Endothelial cell (in vitro differentiated cells): ENCODE measurements around the gene FERMT3. TPM values are rescaled to one million over a fixed set of nuclear protein-coding genes. Genes with fewer than 3 reads are reported as not detected.

Experiments used
- DNase-seq: peaks from one replicate; pipeline ENCODE4 v3.0.0; 2021; ENCODE audit warnings: low spot score
- H3K27ac Mint-ChIP-seq: one replicate; pipeline ENCODE4 v1.8.0; 2021; ENCODE audit warnings: mixed read lengths, inconsistent platforms; ENCODE audit not compliant: unreplicated experiment
- H3K27me3 Mint-ChIP-seq: one replicate; pipeline ENCODE4 v1.8.0; 2021; ENCODE audit warnings: mild to moderate bottlenecking, moderate library complexity, mixed read lengths, inconsistent platforms; ENCODE audit not compliant: unreplicated experiment
- H3K36me3 Mint-ChIP-seq: one replicate; pipeline ENCODE4 v1.8.0; 2021; ENCODE audit warnings: mild to moderate bottlenecking, low read depth, mixed read lengths, inconsistent platforms; ENCODE audit not compliant: unreplicated experiment
- H3K4me1 Mint-ChIP-seq: one replicate; pipeline ENCODE4 v1.8.0; 2021; ENCODE audit warnings: mild to moderate bottlenecking, mixed read lengths, inconsistent platforms; ENCODE audit not compliant: unreplicated experiment
- H3K4me3 Mint-ChIP-seq: one replicate; pipeline ENCODE4 v1.8.0; 2021; ENCODE audit warnings: mild to moderate bottlenecking, mixed read lengths, inconsistent platforms; ENCODE audit not compliant: unreplicated experiment
- H3K9me3 Mint-ChIP-seq: one replicate; pipeline ENCODE4 v1.8.0; 2021; ENCODE audit warnings: mixed read lengths, inconsistent platforms; ENCODE audit not compliant: unreplicated experiment
- total RNA-seq: library from RNA; stranded (reverse); fragmentation: NEBNext Ultra II Directional; extraction: Animal tissue kit (Norgen Biotek cat#: 25700); gene quantifications from one replicate; pipeline ENCODE4 v1.2.1, GENCODE V29; 2021; ENCODE audit not compliant: unreplicated experiment
- TF ChIP-seq, protein P1 (sequence below): fragments of 200-600 bp; sonication (generic); IDR thresholded peaks from one replicate; pipeline ENCODE4 v1.5.0; 2021; ENCODE audit warnings: antibody characterized with exemption; ENCODE audit not compliant: unreplicated experiment

Gene FERMT3
- total RNA-seq, 1 donor from 2014 or later, result 6.2 TPM

DNA sequence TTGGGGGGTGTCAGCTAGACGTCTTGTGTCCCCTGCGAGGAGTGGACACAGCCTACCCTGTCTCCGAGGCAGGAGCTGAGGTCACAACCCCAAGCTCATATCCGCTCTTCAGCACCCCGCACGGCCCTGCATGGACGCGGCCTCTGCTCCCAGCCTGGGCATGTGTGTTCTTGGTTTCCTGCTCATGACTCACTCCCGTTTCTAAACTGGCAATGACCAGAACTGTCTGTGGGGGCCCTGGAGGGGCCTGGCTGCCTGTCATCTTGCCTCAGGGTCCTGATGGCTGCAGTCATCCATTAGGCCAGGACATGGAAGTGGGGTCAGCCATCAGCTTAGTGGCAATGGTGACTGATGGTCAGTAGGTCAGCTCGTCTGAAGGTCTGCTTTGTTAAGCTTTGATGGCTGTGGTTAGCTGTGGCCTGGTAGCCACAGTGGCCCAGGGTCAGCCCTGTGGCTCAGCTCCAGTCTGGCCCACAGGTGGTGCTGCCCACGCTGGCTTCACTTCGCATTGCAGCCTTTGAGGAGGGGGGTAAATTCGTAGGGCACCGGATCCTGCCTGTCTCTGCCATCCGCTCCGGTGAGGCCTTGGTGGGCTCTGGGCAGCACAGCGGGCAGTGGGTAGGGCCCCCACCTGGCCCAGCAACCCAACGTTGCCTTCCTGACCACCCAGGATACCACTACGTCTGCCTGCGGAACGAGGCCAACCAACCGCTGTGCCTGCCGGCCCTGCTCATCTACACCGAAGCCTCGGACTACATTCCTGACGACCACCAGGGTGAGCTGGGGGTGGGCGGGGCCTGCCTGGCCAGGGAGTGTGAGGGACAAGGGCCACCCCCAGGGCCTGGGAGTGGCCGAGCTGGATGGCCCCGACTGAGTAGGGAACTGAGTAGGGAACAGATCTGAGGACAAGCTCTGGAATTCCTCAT, 56.8 kb downstream of the FERMT3 start:
- no peak for DNase-seq
- no peak overlapping the region for H3K4me3 Mint-ChIP-seq
- H3K9me3 Mint-ChIP-seq, result no peaks in the 10 kb centered on the region
- peaks cover 11% of the 10 kb centered on the region for H3K4me1 Mint-ChIP-seq
- H3K27me3 Mint-ChIP-seq, result peaks cover 22% of the 10 kb centered on the region
- H3K36me3 Mint-ChIP-seq, result peaks cover 30% of the 10 kb centered on the region
- H3K27ac Mint-ChIP-seq, result no peak overlapping the region
- TF ChIP-seq, protein P1, sequence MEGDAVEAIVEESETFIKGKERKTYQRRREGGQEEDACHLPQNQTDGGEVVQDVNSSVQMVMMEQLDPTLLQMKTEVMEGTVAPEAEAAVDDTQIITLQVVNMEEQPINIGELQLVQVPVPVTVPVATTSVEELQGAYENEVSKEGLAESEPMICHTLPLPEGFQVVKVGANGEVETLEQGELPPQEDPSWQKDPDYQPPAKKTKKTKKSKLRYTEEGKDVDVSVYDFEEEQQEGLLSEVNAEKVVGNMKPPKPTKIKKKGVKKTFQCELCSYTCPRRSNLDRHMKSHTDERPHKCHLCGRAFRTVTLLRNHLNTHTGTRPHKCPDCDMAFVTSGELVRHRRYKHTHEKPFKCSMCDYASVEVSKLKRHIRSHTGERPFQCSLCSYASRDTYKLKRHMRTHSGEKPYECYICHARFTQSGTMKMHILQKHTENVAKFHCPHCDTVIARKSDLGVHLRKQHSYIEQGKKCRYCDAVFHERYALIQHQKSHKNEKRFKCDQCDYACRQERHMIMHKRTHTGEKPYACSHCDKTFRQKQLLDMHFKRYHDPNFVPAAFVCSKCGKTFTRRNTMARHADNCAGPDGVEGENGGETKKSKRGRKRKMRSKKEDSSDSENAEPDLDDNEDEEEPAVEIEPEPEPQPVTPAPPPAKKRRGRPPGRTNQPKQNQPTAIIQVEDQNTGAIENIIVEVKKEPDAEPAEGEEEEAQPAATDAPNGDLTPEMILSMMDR, result no peak

DNA sequence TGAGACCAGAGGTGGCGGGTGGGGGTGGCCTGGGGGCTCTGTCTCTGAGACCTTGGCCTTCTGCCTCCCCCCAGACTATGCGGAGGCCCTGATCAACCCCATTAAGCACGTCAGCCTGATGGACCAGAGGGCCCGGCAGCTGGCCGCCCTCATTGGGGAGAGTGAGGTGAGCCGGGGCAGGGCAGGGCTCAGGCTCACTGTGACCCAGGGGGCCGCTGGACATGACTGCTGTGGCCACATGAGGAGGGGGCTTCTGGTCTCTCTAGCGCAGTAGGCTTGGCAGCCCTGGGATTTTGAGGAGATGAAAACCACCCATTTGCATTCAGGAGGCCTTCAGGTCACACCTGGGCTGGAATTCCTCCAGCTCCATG, 57.4 kb downstream of the FERMT3 start:
- peaks cover 15% of the 10 kb centered on the region for H3K4me1 Mint-ChIP-seq
- peaks cover 25% of the 10 kb centered on the region for H3K27me3 Mint-ChIP-seq
- DNase-seq, result no peak
- no peak overlapping the region for H3K4me3 Mint-ChIP-seq
- H3K9me3 Mint-ChIP-seq, result no peaks in the 10 kb centered on the region
- TF ChIP-seq, protein P1, result no peak
- no peak overlapping the region for H3K27ac Mint-ChIP-seq
- peaks cover 30% of the 10 kb centered on the region for H3K36me3 Mint-ChIP-seq

DNA sequence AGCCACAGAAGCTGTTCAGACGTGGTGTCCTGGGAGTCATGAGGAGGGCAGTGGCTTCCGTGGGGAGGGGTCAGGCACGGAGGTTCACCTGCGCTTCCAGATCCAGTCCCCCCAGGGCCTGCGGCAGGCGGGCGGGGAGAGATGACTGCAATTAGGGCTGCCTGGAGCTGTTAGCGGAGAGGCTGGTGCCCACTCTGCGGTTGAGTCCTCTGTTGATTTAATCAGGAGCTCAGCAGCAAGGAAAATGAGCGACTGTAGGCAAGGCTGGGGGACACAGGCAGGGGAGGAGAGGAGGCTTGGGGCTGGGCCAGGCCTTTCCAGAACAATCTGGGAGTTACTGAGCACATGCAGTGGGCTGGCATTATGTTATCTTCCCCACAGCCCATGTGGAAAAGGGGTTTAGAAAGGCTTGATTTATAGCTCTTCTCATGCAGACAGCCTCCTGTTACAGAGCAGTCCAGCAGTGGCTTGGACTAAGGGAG, 57.9 kb downstream of the FERMT3 start:
- H3K4me1 Mint-ChIP-seq, result peaks cover 17% of the 10 kb centered on the region

DNA sequence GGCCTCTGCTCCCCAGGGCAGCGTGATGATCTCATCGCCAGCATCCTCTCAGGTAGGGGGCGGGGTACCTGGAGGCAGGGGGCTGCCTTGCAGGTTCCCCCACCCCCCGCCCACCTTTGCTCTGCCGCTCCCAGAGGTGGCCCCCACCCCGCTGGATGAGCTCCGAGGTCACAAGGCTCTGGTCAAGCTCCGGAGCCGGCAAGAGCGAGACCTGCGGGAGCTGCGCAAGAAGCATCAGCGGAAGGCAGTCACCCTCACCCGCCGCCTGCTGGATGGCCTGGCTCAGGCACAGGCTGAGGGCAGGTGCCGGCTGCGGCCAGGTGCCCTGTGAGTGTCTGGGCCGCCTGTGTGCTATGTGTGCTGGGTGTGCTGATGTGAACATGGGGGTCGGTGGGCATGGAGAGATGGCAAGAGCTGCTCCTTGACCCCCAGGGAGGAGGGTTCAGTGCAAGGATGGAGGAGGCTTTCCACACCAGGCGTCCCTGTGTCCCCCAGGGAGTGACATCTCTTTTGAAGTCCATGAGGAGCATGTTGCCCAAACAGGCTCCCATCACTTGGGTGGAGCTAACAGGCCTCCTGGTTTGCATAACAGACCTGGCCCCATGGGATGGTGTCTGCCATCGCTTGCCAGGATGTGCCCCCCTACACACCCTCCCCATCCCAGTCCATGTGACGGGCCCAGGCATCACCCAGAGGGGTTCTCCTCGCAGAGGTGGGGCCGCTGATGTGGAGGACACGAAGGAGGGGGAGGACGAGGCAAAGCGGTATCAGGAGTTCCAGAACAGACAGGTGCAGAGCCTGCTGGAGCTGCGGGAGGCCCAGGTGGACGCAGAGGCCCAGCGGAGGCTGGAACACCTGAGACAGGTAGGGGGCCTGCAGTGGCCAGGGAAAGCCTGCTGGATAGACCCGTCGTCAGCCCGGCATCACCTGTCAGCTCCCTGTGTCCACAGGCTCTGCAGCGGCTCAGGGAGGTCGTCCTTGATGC, 58.9 kb downstream of the FERMT3 start:
- H3K27ac Mint-ChIP-seq, result no peak overlapping the region
- H3K4me1 Mint-ChIP-seq, result peaks cover 21% of the 10 kb centered on the region
- H3K27me3 Mint-ChIP-seq, result peaks cover 23% of the 10 kb centered on the region
- H3K36me3 Mint-ChIP-seq, result peaks cover 17% of the 10 kb centered on the region
- H3K9me3 Mint-ChIP-seq, result no peaks in the 10 kb centered on the region
- no peak overlapping the region for H3K4me3 Mint-ChIP-seq
- TF ChIP-seq, protein P1, result no peak
- DNase-seq, result no peak

More for the DNA sequence above, 57.9 kb downstream of the FERMT3 start:
- TF ChIP-seq, protein P1, result no peak
- H3K27me3 Mint-ChIP-seq, result peaks cover 24% of the 10 kb centered on the region
- no peaks in the 10 kb centered on the region for H3K9me3 Mint-ChIP-seq
- no peak overlapping the region for H3K27ac Mint-ChIP-seq
- no peak overlapping the region for H3K4me3 Mint-ChIP-seq
- DNase-seq, result no peak
- peaks cover 27% of the 10 kb centered on the region for H3K36me3 Mint-ChIP-seq
